HepG2 (cell line): ENCODE results near the gene BANP. TPM values are rescaled to one million over a fixed set of nuclear protein-coding genes. Genes with fewer than 3 reads are reported as not detected.
"Not testable (repeated sequence)": the region's sequence is repeated elsewhere in the genome, so short reads cannot be mapped to it uniquely, and the experiment has no call there.

Experiments
- ATAC-seq: fragments of 200-7000 bp; cut with Tn5 transposase; 3 replicates; pipeline ENCODE4 v1.9.1; 2020; ENCODE audit warnings: mild to moderate bottlenecking, moderate library complexity
- BruUV-seq: library from RNA; stranded (reverse); fragments of 400-500 nt; replicated peaks from 2 replicates; lab custom pipeline; 2021; lab: Mats Ljungman, UMichigan
- CTCF ChIA-PET: fragments of 300-600 bp; formaldehyde crosslinking; extraction: SDS; loops from one replicate; lab custom pipeline; 2021; ENCODE audit warnings: low total read pairs, inconsistent platforms, low intra/inter-chr PET ratio; lab: Yijun Ruan, JAX
- POLR2A ChIA-PET: fragments of 350-600 bp; sonication (Branson Sonifier 250); formaldehyde crosslinking; loops from one replicate; lab custom pipeline; 2020; ENCODE audit warnings: antibody characterized with exemption, inconsistent platforms; lab: Yijun Ruan, JAX
- DNase-seq: peaks from one replicate; pipeline ENCODE4 v3.0.0-alpha.2; 2015; ENCODE audit warnings: low spot score
- FAIRE-seq: peaks from 3 replicates; lab custom pipeline; 2011; peaks lifted over from hg19 to GRCh38; lab: Jason Lieb, UNC
- H2AFZ ChIP-seq: one replicate; pipeline ENCODE4 v1.6.1; 2011; ENCODE audit warnings: low read length, inconsistent platforms
- H3K27ac ChIP-seq: fragments of 300-600 bp; 3 replicates; pipeline ENCODE4 v1.8.0; 2011; ENCODE audit warnings: mixed run types, mild to moderate bottlenecking, mixed read lengths, low read length, inconsistent platforms; ENCODE audit not compliant: insufficient read depth; ENCODE audit errors: extremely low read length
- H3K27me3 ChIP-seq, 2 experiments: fragments of 200-600 bp in 1 of 2; 2 replicates in 1 of 2; 3 replicates in 1 of 2; pipeline versions ENCODE4 v1.6.0 to v1.8.0; 2011; ENCODE audit warnings: low read length in 2 of 2, mild to moderate bottlenecking in 2 of 2, moderate library complexity in 2 of 2, inconsistent platforms in 1 of 2; ENCODE audit not compliant: insufficient read depth in 2 of 2, control insufficient read depth in 1 of 2
- H3K36me3 ChIP-seq, 2 experiments: fragments of 200-600 bp in 1 of 2; replicated peaks in 1 of 2; 2 replicates in 1 of 2; 3 replicates in 1 of 2; pipeline versions ENCODE4 v1.5.1 to v1.8.0; 2011; ENCODE audit warnings: low read length in 2 of 2, inconsistent platforms in 1 of 2; ENCODE audit not compliant: insufficient read depth in 2 of 2, control insufficient read depth in 1 of 2
- H3K4me1 ChIP-seq: 2 replicates; pipeline ENCODE4 v1.5.1; 2012; ENCODE audit warnings: low read length, inconsistent platforms; ENCODE audit not compliant: insufficient read depth
- H3K4me2 ChIP-seq: 2 replicates; pipeline ENCODE4 v1.6.0; 2011; ENCODE audit warnings: low read depth, low read length, inconsistent platforms
- H3K4me3 ChIP-seq, 3 experiments: fragments of 200-600 bp in 1 of 3; sonication (generic), shearing (Covaris generic) in 1 of 3; replicated peaks in 1 of 3; 2 replicates each; pipeline ENCODE4 v1.5.1; 2011 to 2016; ENCODE audit warnings: low read length in 3 of 3, inconsistent platforms in 2 of 3, low read depth in 2 of 3, mild to moderate bottlenecking in 2 of 3, control low read depth in 1 of 3, mixed read lengths in 1 of 3; ENCODE audit not compliant: insufficient read depth in 1 of 3
- H3K79me2 ChIP-seq: one replicate; pipeline ENCODE4 v1.6.1; 2011; ENCODE audit warnings: low read length, inconsistent platforms; ENCODE audit not compliant: insufficient read depth
- H3K9ac ChIP-seq: 2 replicates; pipeline ENCODE4 v1.6.0; 2011; ENCODE audit warnings: mild to moderate bottlenecking, low read depth, low read length, inconsistent platforms; ENCODE audit not compliant: insufficient read depth
- H3K9me3 ChIP-seq: 2 replicates; pipeline ENCODE4 v1.5.1; 2012; ENCODE audit warnings: mild to moderate bottlenecking, low read length
- H4K20me1 ChIP-seq: 2 replicates; pipeline ENCODE4 v1.6.0; 2011; ENCODE audit warnings: inconsistent platforms, mild to moderate bottlenecking, low read length, moderate library complexity; ENCODE audit not compliant: insufficient read depth
- CENPT ChIP-seq: sonication (generic); formaldehyde crosslinking; IDR thresholded peaks from 2 replicates; pipeline ENCODE4 v1.8.0; 2022; ENCODE audit warnings: low read depth, mild to moderate bottlenecking, moderate library complexity, missing genetic modification reagents
- ELF4 ChIP-seq: sonication (generic); formaldehyde crosslinking; IDR thresholded peaks from 2 replicates; pipeline ENCODE4 v1.5.0; 2020; ENCODE audit warnings: missing genetic modification reagents, mild to moderate bottlenecking, moderate library complexity, borderline replicate concordance
- ETV6 ChIP-seq: sonication (generic); formaldehyde crosslinking; conservative IDR thresholded peaks from 2 replicates; pipeline ENCODE4 v1.4.0; 2020; ENCODE audit warnings: missing genetic modification reagents
- GZF1 ChIP-seq: sonication (generic); formaldehyde crosslinking; IDR thresholded peaks from 2 replicates; pipeline ENCODE4 v1.5.1; 2020; ENCODE audit warnings: mild to moderate bottlenecking, missing genetic modification reagents
- MLLT10 ChIP-seq: sonication (generic); formaldehyde crosslinking; IDR thresholded peaks from 2 replicates; pipeline ENCODE4 v1.4.0; 2020; ENCODE audit warnings: missing genetic modification reagents
- MZF1 ChIP-seq: sonication (generic); formaldehyde crosslinking; IDR thresholded peaks from 2 replicates; pipeline ENCODE4 v1.8.1; 2023; ENCODE audit warnings: mild to moderate bottlenecking, missing genetic modification reagents, borderline replicate concordance
- PHB2 ChIP-seq: fragments of 450-650 bp; IDR thresholded peaks from 2 replicates; pipeline ENCODE4 v1.6.1; 2018; ENCODE audit not compliant: partially characterized antibody
- PITX1 ChIP-seq: sonication (generic); formaldehyde crosslinking; IDR thresholded peaks from 2 replicates; pipeline ENCODE4 v1.5.1; 2020; ENCODE audit warnings: mild to moderate bottlenecking, missing genetic modification reagents
- PPARG ChIP-seq: conservative IDR thresholded peaks from 2 replicates; pipeline ENCODE4 v1.6.1; 2016; ENCODE audit warnings: missing biosample characterization, missing genetic modification reagents
- RBM39 ChIP-seq: fragments of 200-400 bp; formaldehyde crosslinking; IDR thresholded peaks from one replicate; pipeline ENCODE4 v1.6.1; 2018; ENCODE audit warnings: antibody characterized with exemption, mild to moderate bottlenecking, low read depth, low read length; ENCODE audit not compliant: poor library complexity, severe bottlenecking
- RELA ChIP-seq: sonication (generic); formaldehyde crosslinking; IDR thresholded peaks from 2 replicates; pipeline ENCODE4 v1.4.0; 2020; ENCODE audit warnings: missing genetic modification reagents
- SALL2 ChIP-seq: sonication (generic); formaldehyde crosslinking; IDR thresholded peaks from 2 replicates; pipeline ENCODE4 v1.8.1; 2023; ENCODE audit warnings: mild to moderate bottlenecking, missing genetic modification reagents, inconsistent platforms
- ZFP36L2 ChIP-seq: sonication (generic); formaldehyde crosslinking; IDR thresholded peaks from 2 replicates; pipeline ENCODE4 v1.4.0; 2020; ENCODE audit warnings: missing genetic modification reagents
- ZNF333 ChIP-seq: sonication (generic); formaldehyde crosslinking; IDR thresholded peaks from 2 replicates; pipeline ENCODE4 v1.4.0; 2020; ENCODE audit warnings: mild to moderate bottlenecking, missing genetic modification reagents, borderline replicate concordance
- ZNF567 ChIP-seq: sonication (generic); formaldehyde crosslinking; IDR thresholded peaks from 2 replicates; pipeline ENCODE4 v1.8.1; 2023; ENCODE audit warnings: mild to moderate bottlenecking, missing genetic modification reagents, borderline replicate concordance
- ZSCAN9 ChIP-seq: IDR thresholded peaks from 2 replicates; pipeline ENCODE4 v1.6.1; 2016; ENCODE audit warnings: borderline replicate concordance
- WGBS: methylation state at CpG from one replicate; pipeline ENCODE4 v1.1.6; 2017; ENCODE audit warnings: low lambda C conversion rate; 5-methylcytosine and 5-hydroxymethylcytosine counted together
- in situ Hi-C: cut with HindIII; loops from 2 replicates; pipeline ENCODE4 v1.10.0; 2017; ENCODE audit warnings: low pct_unique_long_range_greater_than_20kb; ENCODE audit not compliant: extremely low pct_ligation_motif_present
- intact Hi-C: fragments of 100-400 bp; cut with micrococcal nuclease; formaldehyde crosslinking; loops from one replicate; pipeline ENCODE4 v1.10.0; 2022; ENCODE audit not compliant: unreplicated experiment
- polyA plus RNA-seq, 8 experiments: library from polyadenylated mRNA; depleted of rRNA in 3 of 8; stranded (reverse) in 7 of 8; unstranded in 1 of 8; fragments of >200 nt; fragmentation: Illumina TruSeq in 4 of 8; extraction: Trizol in 4 of 8; gene quantifications; 2 replicates each; pipeline versions ENCODE4 v1.2.1 to v1.2.3, GENCODE V29; 2011 to 2016; ENCODE audit warnings: low read depth in 4 of 8, missing spikeins in 1 of 8, mixed read lengths in 1 of 8; ENCODE audit not compliant: insufficient read depth in 1 of 8
- total RNA-seq, 5 experiments: library from RNA; depleted of rRNA; stranded (reverse); fragments of >200 nt; fragmentation: Illumina TruSeq; extraction: Trizol; gene quantifications; 2 replicates each; pipeline ENCODE4 v1.2.3, GENCODE V29; 2016; ENCODE audit warnings: low read depth in 1 of 5
- TF ChIP-seq, protein P1 (sequence below): sonication (generic); formaldehyde crosslinking; IDR thresholded peaks from 2 replicates; pipeline ENCODE4 v1.5.1; 2020; ENCODE audit warnings: missing genetic modification reagents, mild to moderate bottlenecking, borderline replicate concordance

Gene BANP
- total and polyA plus RNA-seq, 2 of the 13 experiments (the other 11 are each of a cell fraction or from before 2014, with no cell fraction given), result 20.2 to 23.8 TPM

DNA sequence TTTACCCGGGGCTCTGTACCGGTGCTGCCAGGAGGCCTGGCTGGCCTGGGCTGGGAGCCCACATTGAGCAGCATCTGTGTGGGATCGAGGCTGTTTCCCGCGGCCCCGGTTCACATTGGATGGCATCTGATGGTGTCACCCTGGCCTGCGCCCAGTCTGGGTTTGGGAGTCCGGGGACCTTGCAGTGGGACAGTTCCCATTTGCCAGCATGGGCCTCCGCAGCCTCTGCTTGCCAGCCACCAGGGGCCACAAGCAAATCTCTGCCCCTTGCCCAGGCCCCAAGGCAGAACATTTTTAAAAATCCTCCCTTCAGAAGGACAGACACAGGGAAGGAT, 64.5 kb downstream of the BANP start (continued):
- TF ChIP-seq GZF1, result no peak
- TF ChIP-seq ETV6 (CRISPR knock-in tag), result no peak
- TF ChIP-seq, protein P1, sequence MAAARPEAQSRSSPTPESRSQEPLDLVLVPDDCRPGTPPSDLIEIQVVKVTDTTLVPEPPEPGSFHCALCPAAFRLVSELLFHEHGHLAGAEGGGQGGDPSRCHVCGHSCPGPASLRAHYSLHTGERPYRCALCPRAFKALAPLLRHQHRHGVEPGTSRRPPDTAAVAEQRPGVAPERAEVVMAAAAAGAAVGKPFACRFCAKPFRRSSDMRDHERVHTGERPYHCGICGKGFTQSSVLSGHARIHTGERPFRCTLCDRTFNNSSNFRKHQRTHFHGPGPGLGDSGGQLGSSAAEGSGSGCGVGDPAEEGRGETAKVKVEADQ (CRISPR knock-in tag), result no peak
- TF ChIP-seq MZF1 (CRISPR knock-in tag), result no peak
- TF ChIP-seq, all 625 proteins: peak for 0

DNA sequence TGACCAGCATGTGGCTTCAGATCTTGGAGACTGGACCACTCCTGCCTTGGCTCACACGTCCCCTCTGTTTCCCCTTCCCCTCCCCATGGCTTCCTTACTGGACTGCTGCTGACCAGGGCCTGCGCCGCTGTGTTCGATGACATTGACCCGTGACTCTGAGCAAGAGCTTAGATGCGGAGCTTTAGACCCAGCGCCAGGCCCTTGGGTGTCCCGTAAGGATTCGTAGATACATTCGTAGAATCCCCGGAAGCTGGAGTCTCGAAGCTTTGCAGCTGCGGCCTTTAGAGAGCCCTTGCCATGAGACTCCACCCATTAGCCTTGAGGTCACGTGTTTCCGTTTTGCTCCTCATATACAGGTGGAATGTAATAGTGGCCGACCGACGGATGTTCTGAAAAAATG, 65.2 kb downstream of the BANP start:
- H3K36me3 ChIP-seq, in situ Hi-C loops, H3K9ac ChIP-seq, H3K9me3 ChIP-seq, H3K27ac ChIP-seq, H3K4me3 ChIP-seq, H3K27me3 ChIP-seq, DNase-seq, H2AFZ ChIP-seq, POLR2A ChIA-PET, BruUV-seq, CTCF ChIA-PET, intact Hi-C loops, H3K4me2 ChIP-seq, H3K79me2 ChIP-seq, ATAC-seq, FAIRE-seq, H4K20me1 ChIP-seq: not testable (repeated sequence)
- peaks cover 19% of the 10 kb centered on the region for H3K4me1 ChIP-seq
- WGBS, result 91% methylated on average over 18 of the region's 18 CpGs

DNA sequence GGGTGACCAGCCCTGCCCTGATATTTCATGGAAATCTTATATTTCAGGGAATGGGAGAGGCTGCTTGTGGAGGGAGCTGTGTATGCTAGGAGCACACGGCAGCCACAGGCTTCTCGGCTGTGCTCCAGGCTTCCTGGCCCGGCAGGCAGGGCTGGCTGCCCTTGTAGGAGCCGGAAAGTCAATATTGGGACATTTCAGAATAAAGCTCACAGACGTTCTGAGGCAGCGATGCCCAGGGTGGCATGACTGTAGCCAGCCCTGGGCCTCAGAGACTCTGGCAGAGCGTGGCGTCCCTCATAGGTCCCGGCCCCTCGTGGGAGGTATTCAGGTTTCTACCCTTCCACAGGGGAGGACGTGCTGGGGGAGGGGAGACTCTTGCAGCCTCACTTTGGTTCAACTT, 65.7 kb downstream of the BANP start:
- H2AFZ ChIP-seq, result no peak overlapping the region
- H3K36me3 ChIP-seq, result peaks cover 3 to 10% of the 10 kb centered on the region in 2 experiments; a peak in 4 of 5 replicates
- no peaks in the 10 kb centered on the region for H3K9me3 ChIP-seq
- TF ChIP-seq SALL2 (no peak), ZFP36L2 (CRISPR knock-in tag) (no peak), RBM39 (no peak), CENPT (CRISPR knock-in tag) (no peak), PHB2 (no peak), RELA (CRISPR knock-in tag) (no peak), PITX1 (CRISPR knock-in tag) (no peak), ELF4 (CRISPR knock-in tag) (no peak), PPARG (CRISPR knock-in tag) (no peak), MLLT10 (CRISPR knock-in tag) (no peak), ZNF567 (no peak), ZNF333 (no peak), ZSCAN9 (CRISPR knock-in tag) (no peak)
- DNase-seq, result no peak
- peaks cover 19% of the 10 kb centered on the region for H3K4me1 ChIP-seq
- H3K27ac ChIP-seq, result no peak overlapping the region
- no peak overlapping the region for H3K4me2 ChIP-seq
- H3K27me3 ChIP-seq, result no peaks in the 10 kb centered on the region
- no peak for FAIRE-seq
- WGBS, result 92% methylated on average over 9 of the region's 11 CpGs
- no peak overlapping the region for H3K4me3 ChIP-seq
- H4K20me1 ChIP-seq, result no peaks in the 10 kb centered on the region
- H3K9ac ChIP-seq, result no peak overlapping the region
- no peak for ATAC-seq
- in situ Hi-C loops, result no loop called here
- intact Hi-C loops, result no loop called here
- CTCF ChIA-PET, result no interaction called here
- no peaks in the 10 kb centered on the region for H3K79me2 ChIP-seq
- POLR2A ChIA-PET, result no interaction called here
- BruUV-seq, result no TSS peak
